ENCODE measurements around the gene FIGNL2.

- TF ChIP-seq POLR2AphosphoS5 (IDR thresholded peaks at IDR 0.05; ENCODE audit: low read depth): no peak
- TF ChIP-seq, protein P1, sequence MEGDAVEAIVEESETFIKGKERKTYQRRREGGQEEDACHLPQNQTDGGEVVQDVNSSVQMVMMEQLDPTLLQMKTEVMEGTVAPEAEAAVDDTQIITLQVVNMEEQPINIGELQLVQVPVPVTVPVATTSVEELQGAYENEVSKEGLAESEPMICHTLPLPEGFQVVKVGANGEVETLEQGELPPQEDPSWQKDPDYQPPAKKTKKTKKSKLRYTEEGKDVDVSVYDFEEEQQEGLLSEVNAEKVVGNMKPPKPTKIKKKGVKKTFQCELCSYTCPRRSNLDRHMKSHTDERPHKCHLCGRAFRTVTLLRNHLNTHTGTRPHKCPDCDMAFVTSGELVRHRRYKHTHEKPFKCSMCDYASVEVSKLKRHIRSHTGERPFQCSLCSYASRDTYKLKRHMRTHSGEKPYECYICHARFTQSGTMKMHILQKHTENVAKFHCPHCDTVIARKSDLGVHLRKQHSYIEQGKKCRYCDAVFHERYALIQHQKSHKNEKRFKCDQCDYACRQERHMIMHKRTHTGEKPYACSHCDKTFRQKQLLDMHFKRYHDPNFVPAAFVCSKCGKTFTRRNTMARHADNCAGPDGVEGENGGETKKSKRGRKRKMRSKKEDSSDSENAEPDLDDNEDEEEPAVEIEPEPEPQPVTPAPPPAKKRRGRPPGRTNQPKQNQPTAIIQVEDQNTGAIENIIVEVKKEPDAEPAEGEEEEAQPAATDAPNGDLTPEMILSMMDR (conservative IDR thresholded peaks at IDR 0.05; ENCODE audit: low read depth in 2 of 2): no peak
- TF ChIP-seq, protein P2, sequence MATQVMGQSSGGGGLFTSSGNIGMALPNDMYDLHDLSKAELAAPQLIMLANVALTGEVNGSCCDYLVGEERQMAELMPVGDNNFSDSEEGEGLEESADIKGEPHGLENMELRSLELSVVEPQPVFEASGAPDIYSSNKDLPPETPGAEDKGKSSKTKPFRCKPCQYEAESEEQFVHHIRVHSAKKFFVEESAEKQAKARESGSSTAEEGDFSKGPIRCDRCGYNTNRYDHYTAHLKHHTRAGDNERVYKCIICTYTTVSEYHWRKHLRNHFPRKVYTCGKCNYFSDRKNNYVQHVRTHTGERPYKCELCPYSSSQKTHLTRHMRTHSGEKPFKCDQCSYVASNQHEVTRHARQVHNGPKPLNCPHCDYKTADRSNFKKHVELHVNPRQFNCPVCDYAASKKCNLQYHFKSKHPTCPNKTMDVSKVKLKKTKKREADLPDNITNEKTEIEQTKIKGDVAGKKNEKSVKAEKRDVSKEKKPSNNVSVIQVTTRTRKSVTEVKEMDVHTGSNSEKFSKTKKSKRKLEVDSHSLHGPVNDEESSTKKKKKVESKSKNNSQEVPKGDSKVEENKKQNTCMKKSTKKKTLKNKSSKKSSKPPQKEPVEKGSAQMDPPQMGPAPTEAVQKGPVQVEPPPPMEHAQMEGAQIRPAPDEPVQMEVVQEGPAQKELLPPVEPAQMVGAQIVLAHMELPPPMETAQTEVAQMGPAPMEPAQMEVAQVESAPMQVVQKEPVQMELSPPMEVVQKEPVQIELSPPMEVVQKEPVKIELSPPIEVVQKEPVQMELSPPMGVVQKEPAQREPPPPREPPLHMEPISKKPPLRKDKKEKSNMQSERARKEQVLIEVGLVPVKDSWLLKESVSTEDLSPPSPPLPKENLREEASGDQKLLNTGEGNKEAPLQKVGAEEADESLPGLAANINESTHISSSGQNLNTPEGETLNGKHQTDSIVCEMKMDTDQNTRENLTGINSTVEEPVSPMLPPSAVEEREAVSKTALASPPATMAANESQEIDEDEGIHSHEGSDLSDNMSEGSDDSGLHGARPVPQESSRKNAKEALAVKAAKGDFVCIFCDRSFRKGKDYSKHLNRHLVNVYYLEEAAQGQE (IDR thresholded peaks at IDR 0.05; ENCODE audit: unreplicated experiment): no peak
- no peak for TF ChIP-seq EZH2phosphoT487 (IDR thresholded peaks at IDR 0.05; ENCODE audit: unreplicated experiment)
- no peak for TF ChIP-seq EZH2 (IDR thresholded peaks at IDR 0.05; ENCODE audit: low read depth, unreplicated experiment)
- TF ChIP-seq ZNF331 (CRISPR knock-in tag; IDR thresholded peaks at IDR 0.05; ENCODE audit: low read depth): no peak
- TF ChIP-seq CREB1 (CRISPR knock-in tag; IDR thresholded peaks at IDR 0.05; ENCODE audit: low read depth): no peak
- no peak for TF ChIP-seq JUNB (IDR thresholded peaks at IDR 0.05; ENCODE audit: unreplicated experiment)
- TF ChIP-seq NANOG (IDR thresholded peaks at IDR 0.05; ENCODE audit: borderline replicate concordance): no peak
- no peak for TF ChIP-seq ZNF114 (CRISPR knock-in tag; IDR thresholded peaks at IDR 0.05)
- no peak for TF ChIP-seq STAT1 (IDR thresholded peaks at IDR 0.05; ENCODE audit: unreplicated experiment)
- no peak for TF ChIP-seq ZNF462 (CRISPR knock-in tag; IDR thresholded peaks at IDR 0.05)
These were observed 12.5 kb upstream of the FIGNL2 start for GRCh38 chr12:51860986-51861385.
